VCaP (cell line): Measurements from ENCODE around the gene RAB3IL1.
"Not testable (repeated sequence)": the region's sequence is repeated elsewhere in the genome, so short reads cannot be mapped to it uniquely, and the experiment has no call there.

Source experiments
- H3K27ac ChIP-seq: fragments of 450-650 bp; 2 replicates; pipeline ENCODE4 v1.5.1; 2017
- CTCF ChIP-seq: fragments of 450-650 bp; conservative IDR thresholded peaks from 2 replicates; pipeline ENCODE4 v1.5.1; 2017; ENCODE audit warnings: mild to moderate bottlenecking, moderate library complexity

RAB3IL1 gene

GRCh38 chr11:61955422-61956135 is 38.2 kb upstream of the RAB3IL1 start:
- no peak for TF ChIP-seq CTCF
- no peak overlapping the region for H3K27ac ChIP-seq

- H3K27ac ChIP-seq, result no peak overlapping the region
- TF ChIP-seq CTCF, result no peak
Observed at GRCh38 chr11:61954851-61955421, 37.6 kb upstream of the RAB3IL1 start.

- no peak for TF ChIP-seq CTCF
- no peak overlapping the region for H3K27ac ChIP-seq
Observed at GRCh38 chr11:61954106-61954850, 36.9 kb upstream of the RAB3IL1 start.

- not testable (repeated sequence) for H3K27ac ChIP-seq
Observed at GRCh38 chr11:61953632-61954031, 36.3 kb upstream of the RAB3IL1 start.

- TF ChIP-seq CTCF, result no peak
- no peak overlapping the region for H3K27ac ChIP-seq
Observed at GRCh38 chr11:61952882-61953281, 35.5 kb upstream of the RAB3IL1 start.

- no peak for TF ChIP-seq CTCF
- H3K27ac ChIP-seq, result no peak overlapping the region
Observed at GRCh38 chr11:61951484-61952135, 34.2 kb upstream of the RAB3IL1 start.

GRCh38 chr11:61950035-61950547 is 32.7 kb upstream of the RAB3IL1 start, which contains the start of gene BEST1:
TSS of gene BEST1 (plus strand) at chr11:61950351. CDS start at chr11:61951807, 1,456 bp downstream.
- TF ChIP-seq CTCF, result no peak
- H3K27ac ChIP-seq, result no peak within 1 kb of the TSS
